HepG2 (cell line): ENCODE measurements around the gene COL9A3. TPM values are rescaled to one million over a fixed set of nuclear protein-coding genes. Genes with fewer than 3 reads are reported as not detected.
A peak's percentile ranks its signal among the peaks of the same experiment; 100 is the strongest.

Experiments used
- CHD4 ChIP-seq: fragments of 200-600 bp; sonication (generic); IDR thresholded peaks from 2 replicates; pipeline ENCODE4 v1.7.0; 2017; ENCODE audit warnings: mild to moderate bottlenecking, low read length, borderline replicate concordance
- ETV5 ChIP-seq: IDR thresholded peaks from 2 replicates; pipeline ENCODE4 v1.6.1; 2018; ENCODE audit warnings: missing biosample characterization, missing genetic modification reagents, inconsistent platforms, borderline replicate concordance
- FOXO1 ChIP-seq: sonication (generic); formaldehyde crosslinking; IDR thresholded peaks from 2 replicates; pipeline ENCODE4 v1.4.0; 2020; ENCODE audit warnings: missing genetic modification reagents
- GPN1 ChIP-seq: sonication (generic); formaldehyde crosslinking; IDR thresholded peaks from 2 replicates; pipeline ENCODE4 v1.5.1; 2020; ENCODE audit warnings: missing genetic modification reagents, borderline replicate concordance
- HES4 ChIP-seq: sonication (generic); formaldehyde crosslinking; IDR thresholded peaks from 2 replicates; pipeline ENCODE4 v1.9.0; 2021; ENCODE audit warnings: mild to moderate bottlenecking, missing genetic modification reagents, borderline replicate concordance
- NAIF1 ChIP-seq: sonication (generic); formaldehyde crosslinking; IDR thresholded peaks from 2 replicates; pipeline ENCODE4 v1.5.0; 2020; ENCODE audit warnings: mild to moderate bottlenecking, missing genetic modification reagents, borderline replicate concordance
- NFAT5 ChIP-seq: sonication (generic); formaldehyde crosslinking; IDR thresholded peaks from 2 replicates; pipeline ENCODE4 v1.4.0; 2020; ENCODE audit warnings: missing genetic modification reagents
- NR3C1 ChIP-seq: sonication (generic); formaldehyde crosslinking; IDR thresholded peaks from 2 replicates; pipeline ENCODE4 v1.4.0; 2020; ENCODE audit warnings: missing genetic modification reagents
- RFX5 ChIP-seq: IDR thresholded peaks from 2 replicates; pipeline ENCODE4 v1.6.1; 2011; ENCODE audit warnings: low read depth, low read length, improper control_type of control experiment
- SNAPC2 ChIP-seq: sonication (generic); formaldehyde crosslinking; IDR thresholded peaks from 2 replicates; pipeline ENCODE4 v1.8.1; 2022; ENCODE audit warnings: mild to moderate bottlenecking, missing genetic modification reagents
- TCF7L2 ChIP-seq: IDR thresholded peaks from 2 replicates; pipeline ENCODE4 v1.6.1; 2011; ENCODE audit warnings: mild to moderate bottlenecking, low read depth, low read length, moderate library complexity
- ZNF17 ChIP-seq: sonication (generic); formaldehyde crosslinking; IDR thresholded peaks from 2 replicates; pipeline ENCODE4 v1.5.0; 2020; ENCODE audit warnings: mild to moderate bottlenecking, missing genetic modification reagents
- ZNF235 ChIP-seq: sonication (generic); formaldehyde crosslinking; IDR thresholded peaks from 2 replicates; pipeline ENCODE4 v1.8.1; 2023; ENCODE audit warnings: mild to moderate bottlenecking, missing genetic modification reagents, borderline replicate concordance
- ZNF275 ChIP-seq: sonication (generic); formaldehyde crosslinking; IDR thresholded peaks from 2 replicates; pipeline ENCODE4 v1.8.0; 2022; ENCODE audit warnings: missing genetic modification reagents, mild to moderate bottlenecking, inconsistent platforms, borderline replicate concordance
- ZNF468 ChIP-seq: sonication (generic); formaldehyde crosslinking; IDR thresholded peaks from 2 replicates; pipeline ENCODE4 v1.8.0; 2022; ENCODE audit warnings: mild to moderate bottlenecking, moderate library complexity, missing genetic modification reagents
- ZNF639 ChIP-seq: conservative IDR thresholded peaks from 2 replicates; pipeline ENCODE4 v1.6.1; 2018; ENCODE audit warnings: missing genetic modification reagents
- ZNF691 ChIP-seq: sonication (generic); formaldehyde crosslinking; IDR thresholded peaks from 2 replicates; pipeline ENCODE4 v1.4.0; 2020; ENCODE audit warnings: missing genetic modification reagents, low read depth, mild to moderate bottlenecking, borderline replicate concordance
- ZSCAN31 ChIP-seq: sonication (generic); formaldehyde crosslinking; IDR thresholded peaks from 2 replicates; pipeline ENCODE4 v1.5.0; 2020; ENCODE audit warnings: low read depth, mild to moderate bottlenecking, missing genetic modification reagents
- polyA plus RNA-seq, 8 experiments: library from polyadenylated mRNA; depleted of rRNA in 3 of 8; stranded (reverse) in 7 of 8; unstranded in 1 of 8; fragments of >200 nt; fragmentation: Illumina TruSeq in 4 of 8; extraction: Trizol in 4 of 8; gene quantifications; 2 replicates each; pipeline versions ENCODE4 v1.2.1 to v1.2.3, GENCODE V29; 2011 to 2016; ENCODE audit warnings: low read depth in 4 of 8, missing spikeins in 1 of 8, mixed read lengths in 1 of 8; ENCODE audit not compliant: insufficient read depth in 1 of 8
- total RNA-seq, 5 experiments: library from RNA; depleted of rRNA; stranded (reverse); fragments of >200 nt; fragmentation: Illumina TruSeq; extraction: Trizol; gene quantifications; 2 replicates each; pipeline ENCODE4 v1.2.3, GENCODE V29; 2016; ENCODE audit warnings: low read depth in 1 of 5
- TF ChIP-seq, protein P1 (sequence below): sonication (generic); formaldehyde crosslinking; IDR thresholded peaks from 2 replicates; pipeline ENCODE4 v1.9.0; 2022; ENCODE audit warnings: missing genetic modification reagents, mild to moderate bottlenecking, borderline replicate concordance

COL9A3 gene
- total and polyA plus RNA-seq, 2 of the 13 experiments (the other 11 are each of a cell fraction or from before 2014, with no cell fraction given): 155 to 204 TPM

DNA sequence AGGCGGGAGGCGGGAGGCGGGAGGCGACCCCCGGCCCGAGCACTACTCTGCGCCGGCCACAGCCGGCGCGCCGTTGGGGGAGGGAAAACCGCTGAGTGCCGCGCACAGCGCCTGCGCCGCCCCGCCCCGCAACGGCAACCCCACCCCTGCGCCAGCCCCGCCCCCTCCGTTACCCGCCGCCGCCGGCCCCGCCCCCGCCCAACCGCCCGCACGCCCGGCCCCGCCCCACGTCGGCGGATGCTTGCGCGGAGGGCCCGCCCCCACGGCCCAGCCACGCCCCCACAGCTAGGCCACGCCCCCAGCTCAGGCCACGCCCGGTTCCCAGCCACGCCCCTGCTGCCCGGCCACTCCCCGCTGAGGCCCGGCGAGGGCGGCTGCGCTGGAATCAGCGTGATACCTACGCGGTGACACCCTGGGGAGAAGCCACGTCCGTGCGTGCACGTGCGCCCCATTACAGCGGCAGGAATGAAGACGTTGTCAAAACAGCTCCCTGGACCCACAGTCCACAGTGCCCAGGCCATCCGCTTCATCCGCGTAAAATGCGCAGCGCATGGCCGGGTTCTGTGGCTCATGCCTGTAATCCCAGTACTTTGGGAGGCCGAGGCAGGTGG is 45.0 kb downstream of the COL9A3 start, which contains the start of gene TCFL5 (continued):
- TF ChIP-seq ZNF691 (CRISPR knock-in tag) (peak; percentile 90; the same call in 1 of the 2 replicates), HES4 (peak; percentile 92), FOXO1 (peak; percentile 81), TCF7L2 (no peak), ZSCAN31 (CRISPR knock-in tag) (peak; percentile 59; the same call in 1 of the 2 replicates), ZNF639 (CRISPR knock-in tag) (peak; percentile 85; the same call in 1 of the 2 replicates), NR3C1 (no peak), GPN1 (peak; percentile 85; the same call in 1 of the 2 replicates), NFAT5 (CRISPR knock-in tag) (peak; percentile 94), CHD4 (no peak), ZNF275 (CRISPR knock-in tag) (peak; percentile 69), SNAPC2 (CRISPR knock-in tag) (peak; percentile 89), ZNF235 (peak; percentile 24; the same call in 1 of the 2 replicates), ZNF17 (CRISPR knock-in tag) (no peak), RFX5 (peak; percentile 28; the same call in 1 of the 2 replicates), NAIF1 (CRISPR knock-in tag) (peak; percentile 83; the same call in 1 of the 2 replicates), ETV5 (peak; percentile 79), ZNF468 (CRISPR knock-in tag) (peak; percentile 70; the same call in 1 of the 2 replicates)
- TF ChIP-seq, protein P1, sequence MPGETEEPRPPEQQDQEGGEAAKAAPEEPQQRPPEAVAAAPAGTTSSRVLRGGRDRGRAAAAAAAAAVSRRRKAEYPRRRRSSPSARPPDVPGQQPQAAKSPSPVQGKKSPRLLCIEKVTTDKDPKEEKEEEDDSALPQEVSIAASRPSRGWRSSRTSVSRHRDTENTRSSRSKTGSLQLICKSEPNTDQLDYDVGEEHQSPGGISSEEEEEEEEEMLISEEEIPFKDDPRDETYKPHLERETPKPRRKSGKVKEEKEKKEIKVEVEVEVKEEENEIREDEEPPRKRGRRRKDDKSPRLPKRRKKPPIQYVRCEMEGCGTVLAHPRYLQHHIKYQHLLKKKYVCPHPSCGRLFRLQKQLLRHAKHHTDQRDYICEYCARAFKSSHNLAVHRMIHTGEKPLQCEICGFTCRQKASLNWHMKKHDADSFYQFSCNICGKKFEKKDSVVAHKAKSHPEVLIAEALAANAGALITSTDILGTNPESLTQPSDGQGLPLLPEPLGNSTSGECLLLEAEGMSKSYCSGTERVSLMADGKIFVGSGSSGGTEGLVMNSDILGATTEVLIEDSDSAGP (CRISPR knock-in tag): peak; percentile 94
